GF-D8 (cell line): ENCODE results near the gene RAP2B.
"Not testable (repeated sequence)": the region's sequence is repeated elsewhere in the genome, so short reads cannot be mapped to it uniquely, and the experiment has no call there.

Experiments used
- DNase-seq: peaks from one replicate; lab custom pipeline; 2025; lab: John Stamatoyannopoulos, UW

Gene RAP2B

GRCh38 chr3:153193786-153194476 is 31.9 kb downstream of the RAP2B start:
- DNase-seq = not testable (repeated sequence)

DNA sequence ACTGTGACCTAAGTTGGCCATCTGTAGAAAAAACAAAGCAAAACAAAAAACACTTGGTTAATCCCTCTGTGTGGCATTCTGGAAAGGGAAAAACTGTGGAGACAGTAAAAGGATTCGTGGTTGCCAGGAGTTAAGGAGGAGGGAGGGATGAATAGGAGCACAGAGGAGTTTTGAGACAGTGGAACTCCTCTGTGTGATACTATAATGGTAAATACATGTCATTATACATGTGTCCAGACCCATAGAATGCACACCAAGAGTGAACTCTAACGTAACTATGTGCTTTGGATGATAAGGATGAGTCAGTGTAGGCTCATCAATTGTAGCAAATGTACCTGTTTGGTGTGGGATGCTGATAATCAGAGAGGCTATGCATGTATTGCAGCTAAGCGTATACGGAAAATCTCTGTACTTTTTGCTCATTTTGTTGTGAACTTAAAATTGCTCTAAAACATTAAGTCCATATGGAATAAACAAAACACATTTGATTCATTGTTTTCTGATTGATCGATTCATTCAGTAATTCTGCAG is 33.4 kb downstream of the RAP2B start:
- no peak for DNase-seq

GRCh38 chr3:153209596-153209995 is 47.6 kb downstream of the RAP2B start:
- DNase-seq = peak; percentile 19

DNA sequence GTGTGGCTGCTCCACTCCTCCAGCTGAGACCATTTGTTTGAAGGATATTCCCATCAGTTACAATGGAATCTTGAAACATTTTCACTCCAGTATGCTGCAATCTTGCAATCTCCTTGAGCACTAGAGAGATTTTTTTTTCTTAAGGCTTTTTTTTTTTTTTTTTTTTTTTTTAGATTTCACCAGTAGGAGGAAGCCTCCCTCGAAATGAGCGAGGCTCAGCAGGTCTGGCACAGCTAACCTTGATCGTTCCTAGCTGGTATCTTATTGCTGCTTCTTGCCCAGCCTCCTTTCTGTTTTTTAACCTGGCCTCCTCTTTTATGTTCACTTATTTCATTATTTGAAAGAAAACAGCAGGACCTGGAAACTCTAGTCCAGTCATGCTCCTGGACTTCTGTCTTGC is 48.1 kb downstream of the RAP2B start:
- DNase-seq = no peak

DNA sequence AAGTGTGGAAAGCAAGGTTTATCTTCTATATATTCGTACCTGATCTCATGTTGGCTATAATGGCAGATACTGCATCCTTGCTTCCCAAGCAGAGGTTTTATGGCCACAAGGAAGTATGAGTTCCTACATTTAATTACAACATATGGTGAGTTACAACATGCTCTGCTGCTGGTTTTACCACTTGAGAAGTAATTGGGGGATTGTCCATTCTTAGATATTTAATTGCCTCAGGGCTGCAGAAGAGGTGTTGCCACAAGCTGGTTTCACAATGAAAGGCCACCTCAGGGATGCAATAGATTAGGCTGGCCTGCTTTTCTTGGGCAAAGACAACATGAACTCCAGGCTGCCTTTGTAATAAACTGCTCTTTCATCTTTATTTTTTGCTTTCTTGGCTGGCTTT is 48.6 kb downstream of the RAP2B start:
- peak; percentile 35 for DNase-seq

DNA sequence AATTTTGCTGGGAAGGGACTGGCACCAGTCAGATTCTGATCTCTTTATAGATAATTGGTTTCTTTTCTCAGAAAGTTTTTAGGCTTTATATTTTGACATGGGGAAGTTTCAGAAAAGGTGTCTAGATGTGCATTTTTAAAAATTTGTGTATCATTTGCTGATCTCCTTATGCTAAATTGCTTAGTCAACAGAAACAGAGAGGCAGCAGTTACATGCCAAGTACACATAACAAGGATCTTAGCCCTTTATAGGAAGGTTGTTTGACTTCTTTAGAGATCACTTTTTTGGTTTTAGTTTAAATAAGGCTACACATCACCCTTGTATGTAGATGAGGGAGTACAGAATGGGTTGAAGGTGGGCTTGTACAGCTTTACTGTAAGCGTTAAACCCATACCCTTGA is 53.5 kb downstream of the RAP2B start:
- no peak for DNase-seq

DNA sequence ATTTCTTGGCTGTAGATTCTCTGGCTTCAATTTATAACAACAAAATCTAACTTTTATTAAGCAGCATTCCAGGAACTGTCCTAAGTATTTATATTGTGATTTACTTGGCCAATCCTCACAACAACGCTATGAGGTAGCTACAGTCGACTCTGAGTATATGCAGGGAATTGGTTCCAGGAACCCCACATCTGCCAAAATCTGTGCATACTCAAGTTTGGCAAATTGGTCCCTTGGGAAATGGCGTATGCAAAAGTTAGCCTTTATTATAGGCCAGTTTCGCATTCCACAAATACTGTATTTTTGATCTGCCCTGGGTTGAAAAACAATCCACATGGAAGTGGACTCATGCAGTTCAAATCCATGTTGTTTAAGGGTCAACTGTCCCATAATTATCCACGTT is 53.9 kb downstream of the RAP2B start:
- no peak for DNase-seq

- DNase-seq = no peak
These were observed 54.9 kb downstream of the RAP2B start for GRCh38 chr3:153216928-153217327.

DNA sequence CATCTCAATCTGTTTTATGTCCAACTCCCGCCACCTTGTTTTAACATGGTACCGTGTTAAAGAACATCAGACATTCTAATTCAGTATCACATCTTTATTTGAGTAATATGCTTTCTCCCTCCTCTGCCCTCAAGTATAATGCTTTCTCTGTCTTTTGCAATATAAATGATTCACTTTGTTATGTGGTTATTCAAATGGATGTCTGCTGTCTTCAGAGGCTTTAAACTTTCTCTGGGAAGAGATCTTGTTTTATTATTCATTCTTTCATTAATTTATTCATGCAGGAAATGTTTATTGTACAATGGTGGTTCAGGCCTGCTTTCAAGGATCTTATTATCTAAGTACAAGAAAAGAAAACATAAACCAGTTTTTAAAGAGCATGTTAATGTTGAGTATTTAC is 57.1 kb downstream of the RAP2B start:
- no peak for DNase-seq
